OCI-LY7 (cell line): ENCODE measurements around the gene RPE.

Source experiments
- CTCF ChIP-seq: fragments of 200-600 bp; sonication (generic); conservative IDR thresholded peaks from 2 replicates; pipeline ENCODE4 v1.5.1; 2014; ENCODE audit warnings: mild to moderate bottlenecking, antibody characterized with exemption, low read length, moderate library complexity, mixed read lengths
- EZH2phosphoT487 ChIP-seq: fragments of 200-600 bp; sonication (generic); IDR thresholded peaks from 2 replicates; pipeline ENCODE4 v1.6.1; 2018; ENCODE audit warnings: low read depth, borderline replicate concordance, mild to moderate bottlenecking, mixed run types, antibody characterized with exemption, low read length, moderate library complexity, mixed read lengths

- TF ChIP-seq CTCF (no peak), EZH2phosphoT487 (no peak)
These were observed at the start of gene RPE for GRCh38 chr2:210002158-210003157.
